ENCODE results near the gene EIF2S3.

- TF ChIP-seq ZNF274 (IDR thresholded peaks at IDR 0.05; ENCODE audit: low read depth, low read length) (no peak), YY1 (IDR thresholded peaks at IDR 0.05; ENCODE audit: insufficient read depth, insufficient read length) (no peak)
Observed at GRCh38 chrX:24023544-24023943, 31.2 kb upstream of the EIF2S3 start.
